SJSA1 (cell line): ENCODE measurements around the gene OR5B3. TPM values are rescaled to one million over a fixed set of nuclear protein-coding genes. Genes with fewer than 3 reads are reported as not detected.

Experiments
- DNase-seq, 2 experiments: peaks; one replicate each; pipeline ENCODE4 v3.0.0-alpha.2; 2015 to 2020; ENCODE audit warnings: low spot score in 2 of 2, low read depth in 1 of 2
- H3K27ac ChIP-seq: fragments of 250-450 bp; sonication (Bioruptor Pico); 2 replicates; pipeline ENCODE4 v1.5.1; 2020; ENCODE audit warnings: mild to moderate bottlenecking, moderate library complexity
- H3K27me3 ChIP-seq: fragments of 250-450 bp; sonication (Bioruptor Pico); replicated peaks from 2 replicates; pipeline ENCODE4 v1.5.1; 2020; ENCODE audit warnings: mild to moderate bottlenecking, moderate library complexity
- H3K36me3 ChIP-seq: fragments of 250-450 bp; sonication (Bioruptor Pico); 2 replicates; pipeline ENCODE4 v1.5.1; 2020; ENCODE audit warnings: mild to moderate bottlenecking
- H3K4me1 ChIP-seq: fragments of 250-450 bp; sonication (Bioruptor Pico); replicated peaks from 2 replicates; pipeline ENCODE4 v1.6.1; 2021; ENCODE audit warnings: mild to moderate bottlenecking
- H3K4me3 ChIP-seq: fragments of 250-450 bp; sonication (Bioruptor Pico); 2 replicates; pipeline ENCODE4 v1.5.1; 2020; ENCODE audit warnings: mild to moderate bottlenecking
- H3K9me3 ChIP-seq: fragments of 250-450 bp; sonication (Bioruptor Pico); replicated peaks from 2 replicates; pipeline ENCODE4 v1.5.1; 2020; ENCODE audit warnings: mild to moderate bottlenecking
- total RNA-seq: library from RNA; depleted of rRNA; stranded (reverse); fragments of >200 nt; shearing (Covaris generic); gene quantifications from 2 replicates; pipeline ENCODE4 v1.2.3, GENCODE V29; 2014; rRNA removed

Gene OR5B3
- total RNA-seq, 1 experiment from 2014 or later: not detected

DNA sequence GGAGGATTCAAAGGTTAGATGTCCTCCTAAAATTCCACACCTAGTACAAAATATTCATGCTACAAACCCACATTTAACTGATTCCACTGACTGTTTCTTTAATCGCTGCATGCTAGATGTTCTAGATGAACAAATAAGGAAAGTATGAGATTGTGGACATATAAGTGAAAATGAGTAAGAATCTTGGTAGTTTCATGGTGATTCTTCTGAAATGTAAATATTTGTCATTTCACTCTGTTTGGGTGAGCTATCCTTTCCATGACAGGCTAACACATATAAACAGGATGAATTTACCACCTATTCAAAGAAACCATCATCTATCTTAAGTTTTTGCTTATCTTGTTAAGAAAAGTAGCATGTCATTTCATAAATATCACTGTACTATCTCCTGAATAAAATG, 14.8 kb downstream of the OR5B3 start:
- H3K36me3 ChIP-seq: no peaks in the 10 kb centered on the region; the same call in 1 of the 2 replicates
- H3K9me3 ChIP-seq: peaks cover 4% of the 10 kb centered on the region; the same call in 1 of the 2 replicates
- no peaks in the 10 kb centered on the region for H3K27me3 ChIP-seq
- H3K27ac ChIP-seq: peak overlapping the region; percentile 87
- DNase-seq: peak in 1 of 2 experiments; percentile 56
- no peak overlapping the region for H3K4me3 ChIP-seq
- peaks cover 54% of the 10 kb centered on the region for H3K4me1 ChIP-seq

DNA sequence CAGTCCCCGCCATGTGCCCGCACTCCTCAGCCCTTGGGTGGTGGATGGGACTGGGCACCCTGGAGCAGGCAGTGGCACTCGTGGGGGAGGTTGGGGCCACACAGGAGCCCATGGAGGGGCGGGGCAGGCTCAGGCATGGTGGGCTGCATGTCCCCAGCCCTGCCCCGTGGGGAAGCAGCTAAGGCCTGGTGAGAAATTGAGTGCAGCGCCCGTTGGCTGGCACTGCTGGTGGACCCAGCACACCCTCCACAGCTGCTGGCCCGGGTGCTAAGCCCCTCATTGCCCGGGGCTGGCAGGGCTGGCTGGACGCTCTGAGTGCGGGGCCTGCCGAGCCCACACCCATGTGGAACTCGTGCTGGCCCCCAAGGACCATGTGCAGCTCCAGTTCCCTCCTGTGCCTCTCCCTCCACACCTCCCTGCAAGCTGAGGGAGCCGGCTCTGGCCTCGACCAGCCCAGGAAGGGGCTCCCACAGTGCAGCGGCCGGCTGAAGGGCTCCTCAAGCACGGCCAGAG, 16.1 kb downstream of the OR5B3 start:
- Histone ChIP-seq H3K4me1 (peaks cover 48% of the 10 kb centered on the region), H3K4me3 (no peak overlapping the region), H3K36me3 (no peaks in the 10 kb centered on the region; the same call in 1 of the 2 replicates), H3K27me3 (no peaks in the 10 kb centered on the region), H3K27ac (peak overlapping the region; percentile 87), H3K9me3 (peaks cover 4% of the 10 kb centered on the region; the same call in 1 of the 2 replicates)
- DNase-seq: no peak

DNA sequence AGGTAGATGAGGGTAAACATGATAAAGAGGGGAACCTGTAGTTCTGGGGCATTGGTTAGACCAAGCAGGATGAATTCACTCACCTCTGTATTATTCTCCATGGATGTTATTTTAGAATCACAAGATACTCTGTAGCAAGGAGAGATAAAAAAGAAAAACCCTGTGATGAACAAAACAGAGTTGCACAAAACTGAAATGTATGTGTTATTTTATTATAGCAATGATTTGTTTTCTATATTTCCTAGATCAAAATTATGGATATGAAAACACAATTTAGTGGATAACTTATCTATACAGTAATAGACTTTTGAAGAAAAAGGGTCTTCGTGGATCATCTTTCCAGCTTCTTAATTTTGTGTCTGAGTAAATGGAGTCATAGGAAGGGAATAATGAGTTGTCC, 47.7 kb downstream of the OR5B3 start, which contains the start of gene OR5B17:
Gene OR5B17, minus strand, starts transcription at position 101 of the 400 bp plus-strand sequence. Its CDS starts 0 bp downstream, at position 101.
- DNase-seq: no peak

DNA sequence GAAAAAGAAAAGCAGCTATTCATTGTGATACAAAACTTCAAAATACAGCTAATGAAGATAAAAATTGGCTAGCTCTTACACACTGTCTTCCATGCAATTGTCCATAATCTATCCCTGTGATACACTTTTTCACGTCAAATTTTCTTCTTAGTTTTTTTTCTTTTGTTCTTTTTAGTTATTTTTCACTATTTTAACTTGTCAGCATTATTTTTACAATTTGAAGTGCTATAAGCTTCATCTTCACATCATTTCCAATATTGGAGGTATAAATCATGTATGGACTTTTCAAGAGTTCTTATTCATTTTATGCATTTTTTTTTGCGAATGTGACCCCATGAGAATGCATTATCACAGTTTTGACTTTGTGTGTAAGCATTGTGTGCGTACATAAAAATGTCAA, 51.9 kb downstream of the OR5B3 start:
- H3K27me3 ChIP-seq: no peaks in the 10 kb centered on the region
- H3K36me3 ChIP-seq: no peaks in the 10 kb centered on the region
- DNase-seq: no peak
- no peak overlapping the region for H3K27ac ChIP-seq
- no peaks in the 10 kb centered on the region for H3K9me3 ChIP-seq
- H3K4me1 ChIP-seq: no peaks in the 10 kb centered on the region
- no peak overlapping the region for H3K4me3 ChIP-seq

More for the DNA sequence above, 47.7 kb downstream of the OR5B3 start, which contains the start of gene OR5B17:
- H3K4me3 ChIP-seq: no peak within 1 kb of the TSS
- H3K9me3 ChIP-seq: no peaks in the 10 kb centered on the region
- no peak within 1 kb of the TSS for H3K27ac ChIP-seq
- H3K4me1 ChIP-seq: no peaks in the 10 kb centered on the region
- H3K27me3 ChIP-seq: no peaks in the 10 kb centered on the region
- no peaks in the 10 kb centered on the region for H3K36me3 ChIP-seq

Other genes with a start within 250 kb of the OR5B3 start
- gene OR9Q2, start 217.8 kb downstream of the OR5B3 start, total RNA-seq: not detected in 2 replicates
- gene OR1S2, start 202.7 kb downstream of the OR5B3 start, total RNA-seq: not detected in 2 replicates
- not detected in 2 replicates for gene OR1S1, start 194.2 kb downstream of the OR5B3 start, total RNA-seq
- not detected in 2 replicates for gene OR10Q1, start 178.0 kb downstream of the OR5B3 start, total RNA-seq
- not detected in 2 replicates for gene OR10W1, start 138.6 kb downstream of the OR5B3 start, total RNA-seq
- not detected in 2 replicates for gene OR5B17, start 47.8 kb downstream of the OR5B3 start, total RNA-seq
- not detected in 2 replicates for gene OR5B2, start 21.2 kb upstream of the OR5B3 start, total RNA-seq
- not detected in 2 replicates for gene OR5B12, start 35.4 kb upstream of the OR5B3 start, total RNA-seq
- not detected in 2 replicates for gene OR5B21, start 101.2 kb upstream of the OR5B3 start, total RNA-seq
- 4.0 and 4.9 TPM in 2 replicates for gene LPXN, start 169.0 kb upstream of the OR5B3 start, total RNA-seq
- 68.1 and 83.8 TPM in 2 replicates for gene ZFP91, start 172.2 kb upstream of the OR5B3 start, total RNA-seq
- gene CNTF, start 215.8 kb upstream of the OR5B3 start, total RNA-seq: 0.16 and 1.9 TPM in 2 replicates